Measurements from ENCODE around the gene CHST8. TPM values are rescaled to one million over a fixed set of nuclear protein-coding genes. Genes with fewer than 3 reads are reported as not detected.

The CHST8 gene
- total and polyA plus RNA-seq, 2 donors from 2014 or later, result 0.28 TPM; not detected in 1

DNA sequence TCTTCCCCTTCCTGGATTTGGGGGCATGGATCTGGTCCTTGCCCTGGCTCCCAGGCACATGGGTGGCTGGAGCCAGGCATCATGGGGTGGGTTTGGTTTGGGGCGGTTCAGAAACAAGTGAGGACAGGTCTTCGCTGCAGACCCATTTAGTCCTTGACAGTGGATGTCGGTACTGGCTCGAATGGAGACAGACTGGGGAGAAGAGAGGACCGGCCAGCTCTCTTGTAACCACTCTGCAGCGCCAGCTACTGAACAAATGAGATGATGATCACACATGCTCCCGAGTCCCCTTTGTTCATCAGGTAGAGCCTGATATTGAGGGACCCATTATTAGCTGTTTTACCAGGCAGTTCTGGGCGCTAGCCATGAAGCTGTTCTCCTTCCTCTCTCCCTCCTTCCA lies 64.5 kb downstream of the CHST8 start:
- no peaks in the 10 kb centered on the region for H3K9me3 ChIP-seq (ENCODE audit: control insufficient read depth in 2 of 3, insufficient read depth in 1 of 3, low read length in 3 of 3)
- no peaks in the 10 kb centered on the region for H3K36me3 ChIP-seq (ENCODE audit: control insufficient read depth in 2 of 3, insufficient read depth in 3 of 3, low read length in 3 of 3)
- H3K4me3 ChIP-seq (ENCODE audit: low read length in 3 of 3), result no peak overlapping the region
- H3K4me1 ChIP-seq (ENCODE audit: control insufficient read depth in 2 of 3, insufficient read depth in 2 of 3, low read depth in 1 of 3, low read length in 3 of 3), result no peaks in the 10 kb centered on the region
- H3K27me3 ChIP-seq (ENCODE audit: control insufficient read depth, insufficient read depth, low read length), result peaks cover 2% of the 10 kb centered on the region
- DNase-seq (no peak), FAIRE-seq (no peak)
- H3K9ac ChIP-seq (ENCODE audit: low read length in 3 of 3), result no peak overlapping the region
- H3K27ac ChIP-seq (ENCODE audit: low read depth in 2 of 2, low read length in 2 of 2), result no peak overlapping the region
- intact Hi-C loops (cut with DNase I), result no loop called here
- TF ChIP-seq, protein P1, sequence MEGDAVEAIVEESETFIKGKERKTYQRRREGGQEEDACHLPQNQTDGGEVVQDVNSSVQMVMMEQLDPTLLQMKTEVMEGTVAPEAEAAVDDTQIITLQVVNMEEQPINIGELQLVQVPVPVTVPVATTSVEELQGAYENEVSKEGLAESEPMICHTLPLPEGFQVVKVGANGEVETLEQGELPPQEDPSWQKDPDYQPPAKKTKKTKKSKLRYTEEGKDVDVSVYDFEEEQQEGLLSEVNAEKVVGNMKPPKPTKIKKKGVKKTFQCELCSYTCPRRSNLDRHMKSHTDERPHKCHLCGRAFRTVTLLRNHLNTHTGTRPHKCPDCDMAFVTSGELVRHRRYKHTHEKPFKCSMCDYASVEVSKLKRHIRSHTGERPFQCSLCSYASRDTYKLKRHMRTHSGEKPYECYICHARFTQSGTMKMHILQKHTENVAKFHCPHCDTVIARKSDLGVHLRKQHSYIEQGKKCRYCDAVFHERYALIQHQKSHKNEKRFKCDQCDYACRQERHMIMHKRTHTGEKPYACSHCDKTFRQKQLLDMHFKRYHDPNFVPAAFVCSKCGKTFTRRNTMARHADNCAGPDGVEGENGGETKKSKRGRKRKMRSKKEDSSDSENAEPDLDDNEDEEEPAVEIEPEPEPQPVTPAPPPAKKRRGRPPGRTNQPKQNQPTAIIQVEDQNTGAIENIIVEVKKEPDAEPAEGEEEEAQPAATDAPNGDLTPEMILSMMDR (IDR thresholded peaks at IDR 0.05; ENCODE audit: borderline replicate concordance, extremely low read depth, insufficient read depth), result no peak

DNA sequence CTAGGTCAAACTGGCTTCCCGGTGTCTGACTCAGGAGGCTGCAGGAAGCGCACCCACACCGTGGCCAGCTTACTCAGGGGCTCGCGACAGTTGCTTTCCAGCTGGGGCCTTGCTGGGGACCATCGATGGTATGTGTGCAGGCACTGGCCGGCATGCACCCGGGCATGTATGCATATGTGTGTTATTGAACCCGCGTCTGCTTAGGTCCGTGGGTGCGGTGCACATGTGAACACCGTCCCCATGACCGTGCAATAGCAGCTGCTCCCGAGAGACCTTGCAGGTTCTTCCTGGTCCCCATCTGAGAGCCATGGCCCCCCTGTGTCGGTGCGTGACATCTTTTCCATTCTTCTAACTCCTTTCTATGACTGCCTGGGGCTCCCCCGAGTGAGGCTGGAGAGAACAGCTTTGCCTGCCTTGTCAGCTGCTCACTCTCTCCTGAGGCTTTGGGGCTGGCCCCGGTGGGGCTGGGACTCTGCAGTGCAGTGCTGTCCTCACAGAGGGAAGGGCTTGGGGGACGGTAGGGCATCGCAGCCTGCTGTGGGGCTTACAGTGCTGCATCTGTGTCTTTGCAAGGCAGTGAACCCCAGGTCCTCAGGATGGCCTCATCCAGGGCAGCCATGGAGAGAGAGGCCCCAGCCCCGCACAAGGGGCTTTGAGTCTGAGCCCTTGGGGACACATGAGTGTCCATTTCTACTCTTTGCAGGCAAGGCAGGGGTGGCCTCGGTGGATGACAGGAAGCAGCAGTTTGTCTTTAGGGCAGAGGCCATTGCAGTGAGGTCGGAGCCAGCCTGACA lies 65.1 kb downstream of the CHST8 start:
- intact Hi-C loops (cut with DNase I), result no loop called here
- H3K27me3 ChIP-seq (ENCODE audit: control insufficient read depth, insufficient read depth, low read length), result peaks cover 2% of the 10 kb centered on the region
- no peak overlapping the region for H3K27ac ChIP-seq (ENCODE audit: low read depth in 2 of 2, low read length in 2 of 2)
- H3K36me3 ChIP-seq (ENCODE audit: control insufficient read depth in 2 of 3, insufficient read depth in 3 of 3, low read length in 3 of 3), result no peaks in the 10 kb centered on the region
- TF ChIP-seq, protein P1 (IDR thresholded peaks at IDR 0.05; ENCODE audit: borderline replicate concordance, extremely low read depth, insufficient read depth), result no peak
- no peaks in the 10 kb centered on the region for H3K9me3 ChIP-seq (ENCODE audit: control insufficient read depth in 2 of 3, insufficient read depth in 1 of 3, low read length in 3 of 3)
- H3K4me1 ChIP-seq (ENCODE audit: control insufficient read depth in 2 of 3, insufficient read depth in 2 of 3, low read depth in 1 of 3, low read length in 3 of 3), result no peaks in the 10 kb centered on the region
- H3K4me3 ChIP-seq (ENCODE audit: low read length in 3 of 3), result no peak overlapping the region
- H3K9ac ChIP-seq (ENCODE audit: low read length in 3 of 3), result no peak overlapping the region
- FAIRE-seq (no peak), DNase-seq (peak in 1 of 5 donors; percentile 58)

DNA sequence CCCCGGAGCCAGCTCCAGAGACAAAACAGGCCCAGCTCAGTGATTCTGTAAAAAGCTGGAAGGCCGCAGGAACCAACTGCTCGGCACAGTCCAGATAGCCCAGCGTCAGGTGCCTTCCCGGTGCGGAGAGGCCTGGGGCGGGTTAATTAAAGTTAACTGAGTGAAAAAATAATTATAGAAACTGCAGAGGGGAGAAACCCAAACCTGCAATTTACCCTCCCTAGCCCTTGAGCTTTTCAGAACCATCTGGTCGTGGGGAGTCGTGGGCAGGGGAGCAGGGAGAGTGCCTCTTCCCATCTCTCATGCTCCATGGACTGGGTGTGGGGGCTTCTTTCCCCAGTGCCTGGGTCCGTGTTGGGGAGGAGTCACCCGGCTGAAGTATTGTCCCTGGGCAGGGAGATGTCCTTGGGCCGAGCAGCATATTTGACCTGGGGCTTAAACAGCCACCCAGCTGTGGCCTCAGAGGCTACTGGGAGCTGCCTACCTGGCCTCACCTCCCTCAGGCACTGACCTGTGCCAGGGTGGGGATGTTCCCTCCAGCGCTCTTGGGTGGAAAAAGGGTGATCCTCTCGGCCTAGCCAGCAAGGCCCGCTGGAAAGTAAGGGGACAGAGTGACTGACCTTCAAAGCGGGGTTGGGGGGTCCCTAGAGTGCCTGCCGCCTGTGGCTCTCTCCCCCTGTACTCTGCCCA lies 65.9 kb downstream of the CHST8 start:
- no peak for FAIRE-seq
- peaks cover 2% of the 10 kb centered on the region for H3K27me3 ChIP-seq (ENCODE audit: control insufficient read depth, insufficient read depth, low read length)
- H3K4me3 ChIP-seq (ENCODE audit: low read length in 3 of 3), result no peak overlapping the region

More for the DNA sequence above, 65.9 kb downstream of the CHST8 start:
- Histone ChIP-seq H3K9me3 (ENCODE audit: control insufficient read depth in 2 of 3, insufficient read depth in 1 of 3, low read length in 3 of 3) (no peaks in the 10 kb centered on the region), H3K27ac (ENCODE audit: low read depth in 2 of 2, low read length in 2 of 2) (no peak overlapping the region), H3K4me1 (ENCODE audit: control insufficient read depth in 2 of 3, insufficient read depth in 2 of 3, low read depth in 1 of 3, low read length in 3 of 3) (no peaks in the 10 kb centered on the region), H3K9ac (ENCODE audit: low read length in 3 of 3) (no peak overlapping the region), H3K36me3 (ENCODE audit: control insufficient read depth in 2 of 3, insufficient read depth in 3 of 3, low read length in 3 of 3) (no peaks in the 10 kb centered on the region)
- TF ChIP-seq, protein P1 (IDR thresholded peaks at IDR 0.05; ENCODE audit: borderline replicate concordance, extremely low read depth, insufficient read depth), result no peak
- DNase-seq, result peak; percentile 25 to 71 (median 59)
- intact Hi-C loops (cut with DNase I), result no loop called here
